ENCODE data around the gene MBD3L2B. TPM values are rescaled to one million over a fixed set of nuclear protein-coding genes. Genes with fewer than 3 reads are reported as not detected.
"Not testable (repeated sequence)": the region's sequence is repeated elsewhere in the genome, so short reads cannot be mapped to it uniquely, and the experiment has no call there.

MBD3L2B gene
- not detected for total RNA-seq

- ATAC-seq, H3K9me3 ChIP-seq, H3K4me1 ChIP-seq, H3K36me3 ChIP-seq, H3K4me3 ChIP-seq, H3K27ac ChIP-seq: not testable (repeated sequence)
- H3K27me3 ChIP-seq = peaks cover 11% of the 10 kb centered on the region
- no CpG with 5 or more reads among the region's 6 CpGs for WGBS, 2 donors (ENCODE audit: low coverage in 1 of 2)
Observed at GRCh38 chr19:7021331-7021730, at the start of gene MBD3L2B. MBD3L2B (minus strand) TSS chr19:7021431; CDS start chr19:7021397, 34 bp downstream.

- ATAC-seq = no peak
- Histone ChIP-seq H3K4me3 (peak overlapping the region; percentile 85 to 93), H3K4me1 (peaks cover 0 to 11% (median 7%) of the 10 kb centered on the region in 3 donors), H3K27ac (peak overlapping the region; percentile 11 to 84 (median 82)), H3K27me3 (no peaks in the 10 kb centered on the region), H3K36me3 (peaks cover 0 to 43% of the 10 kb centered on the region in 2 donors), H3K9me3 (peaks cover 0 to 8% (median 0%) of the 10 kb centered on the region in 3 donors)
- WGBS, 2 donors (ENCODE audit: low coverage in 1 of 2) = 4% methylated on average over 4 of the region's 12 CpGs; no CpG with 5 or more reads in 1 of the 2 donors
- TF ChIP-seq POLR2A (IDR thresholded peaks at IDR 0.05) = no peak
- no peak for TF ChIP-seq POLR2AphosphoS5 (IDR thresholded peaks at IDR 0.05)
- no peak for TF ChIP-seq EP300 (IDR thresholded peaks at IDR 0.05)
- no peak for TF ChIP-seq CTCF (IDR thresholded peaks at IDR 0.05)
Observed at GRCh38 chr19:7069904-7070226, 48.6 kb upstream of the MBD3L2B start.

- H3K27me3 ChIP-seq = no peaks in the 10 kb centered on the region
- peak; percentile 100 for ATAC-seq
- peak within 1 kb of the TSS; percentile 85 to 93 for H3K4me3 ChIP-seq
- H3K9me3 ChIP-seq = peaks cover 0 to 7% (median 0%) of the 10 kb centered on the region in 3 donors
- peaks cover 0 to 38% of the 10 kb centered on the region in 2 donors for H3K36me3 ChIP-seq
- TF ChIP-seq POLR2A (IDR thresholded peaks at IDR 0.05) (peak in 1 of 2 donors; percentile 43), EP300 (IDR thresholded peaks at IDR 0.05) (no peak), POLR2AphosphoS5 (IDR thresholded peaks at IDR 0.05) (peak; percentile 45), CTCF (IDR thresholded peaks at IDR 0.05) (peak in 1 of 4 experiments; percentile 8)
- peaks cover 0 to 11% (median 7%) of the 10 kb centered on the region in 3 donors for H3K4me1 ChIP-seq
- H3K27ac ChIP-seq = peak within 1 kb of the TSS; percentile 11 to 84 (median 82)
- 0 to 1% methylated on average over 6 to 8 of the region's 56 CpGs for WGBS, 2 donors (ENCODE audit: low coverage in 1 of 2)
Observed at GRCh38 chr19:7069042-7069903, 48.0 kb upstream of the MBD3L2B start, which contains the start of gene ZNF557. ZNF557 (plus strand) TSS chr19:7069703; CDS start chr19:7075075, 5,372 bp downstream.

GRCh38 chr19:7068599-7068998, 47.4 kb upstream of the MBD3L2B start:
- ATAC-seq = no peak
- H3K4me1 ChIP-seq = peaks cover 0 to 11% (median 7%) of the 10 kb centered on the region in 3 donors
- WGBS, 2 donors (ENCODE audit: low coverage in 1 of 2) = 69 to 72% methylated on average over 3 to 5 of the region's 6 CpGs
- peaks cover 0 to 31% of the 10 kb centered on the region in 2 donors for H3K36me3 ChIP-seq
- peaks cover 0 to 3% (median 0%) of the 10 kb centered on the region in 3 donors for H3K9me3 ChIP-seq
- H3K4me3 ChIP-seq = peak overlapping the region in 1 of 2 donors; percentile 85
- peak overlapping the region in 3 of 4 donors; percentile 81 to 84 (median 82) for H3K27ac ChIP-seq
- H3K27me3 ChIP-seq = no peaks in the 10 kb centered on the region
- TF ChIP-seq EP300 (IDR thresholded peaks at IDR 0.05) = no peak

- H3K36me3 ChIP-seq = peaks cover 0 to 22% of the 10 kb centered on the region in 2 donors
- WGBS, 2 donors (ENCODE audit: low coverage in 1 of 2) = 80 to 90% methylated on average over 2 of the region's 2 CpGs
- TF ChIP-seq CTCF (IDR thresholded peaks at IDR 0.05) (no peak), EP300 (IDR thresholded peaks at IDR 0.05) (no peak), POLR2A (IDR thresholded peaks at IDR 0.05) (no peak), POLR2AphosphoS5 (IDR thresholded peaks at IDR 0.05) (no peak)
- no peaks in the 10 kb centered on the region for H3K9me3 ChIP-seq
- H3K27ac ChIP-seq = no peak overlapping the region
- H3K27me3 ChIP-seq = no peaks in the 10 kb centered on the region
- no peak for ATAC-seq
- H3K4me3 ChIP-seq = no peak overlapping the region
- H3K4me1 ChIP-seq = peaks cover 0 to 11% (median 7%) of the 10 kb centered on the region in 3 donors
Observed at GRCh38 chr19:7067716-7068115, 46.5 kb upstream of the MBD3L2B start.

Measured in gastroesophageal sphincter (tissue), 4 donors.